Raji (cell line): ENCODE results near the gene SIGLEC11.

ENCODE experiments used
- POLR2A ChIP-seq: IDR thresholded peaks from 2 replicates; pipeline ENCODE4 v1.6.1; 2011; ENCODE audit warnings: low read depth, low read length, control low read depth; ENCODE audit not compliant: insufficient read depth

SIGLEC11 gene

DNA sequence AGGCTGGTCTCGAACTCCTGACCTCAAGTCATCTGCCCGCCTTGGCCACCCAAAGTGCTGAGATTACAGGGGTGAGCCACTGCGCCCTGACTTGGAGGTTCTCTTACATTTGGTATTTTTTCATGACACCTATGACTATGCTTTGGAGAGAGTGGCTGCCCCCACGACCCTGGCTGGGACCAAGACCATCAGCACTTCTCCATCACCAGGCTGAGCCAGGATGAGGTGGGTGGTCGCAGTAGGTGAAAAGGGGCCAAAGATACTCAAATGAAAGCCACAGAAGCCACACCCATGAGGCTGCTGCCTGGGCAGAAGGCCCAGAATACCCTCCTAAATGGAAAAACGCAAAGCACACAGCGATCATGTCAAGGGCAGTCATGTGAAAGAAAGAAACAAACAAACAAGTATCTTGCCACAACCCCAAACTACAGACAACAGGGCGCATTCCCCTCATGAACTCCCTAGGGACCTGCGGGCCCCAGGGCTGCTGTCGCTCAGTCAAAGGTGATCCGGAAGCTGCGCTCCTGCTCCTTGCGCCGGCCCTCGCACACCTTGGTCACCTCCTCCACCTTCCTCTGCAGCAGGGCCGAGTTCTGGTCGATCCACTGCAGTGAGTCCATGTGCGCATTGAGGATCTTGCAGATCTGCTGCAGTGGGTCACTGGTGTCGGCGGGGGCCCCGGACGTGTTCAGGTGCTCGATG lies 53.1 kb downstream of the SIGLEC11 start:
- TF ChIP-seq POLR2A = no peak

- no peak for TF ChIP-seq POLR2A
Measured at GRCh38 chr19:49906879-49907564, 54.0 kb downstream of the SIGLEC11 start.

DNA sequence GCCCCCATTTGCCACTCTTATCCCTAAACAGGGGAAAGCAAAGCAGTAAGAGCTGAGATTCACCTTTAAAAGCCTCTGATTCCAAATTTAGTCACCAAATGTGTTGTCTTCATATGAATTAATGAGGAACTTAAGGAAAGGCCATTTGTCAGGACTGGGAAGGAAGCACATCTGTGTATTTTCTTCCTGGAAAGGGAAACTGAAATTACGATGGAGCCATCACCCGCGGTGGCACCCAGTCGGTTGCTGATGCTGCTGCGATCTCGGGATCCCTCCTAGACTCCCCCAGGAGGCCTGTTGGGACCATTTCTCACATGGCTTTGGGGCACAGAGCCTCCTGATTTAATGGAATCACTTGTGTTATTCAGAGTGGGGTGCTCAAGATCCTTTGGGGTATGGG lies 56.8 kb downstream of the SIGLEC11 start:
- no peak for TF ChIP-seq POLR2A
